Endodermal cell (in vitro differentiated cells): ENCODE results near the gene MYL7. TPM values are rescaled to one million over a fixed set of nuclear protein-coding genes. Genes with fewer than 3 reads are reported as not detected.

ENCODE experiments used
- DNase-seq: peaks from one replicate; pipeline ENCODE4 v3.0.0-alpha.2; 2017
- H3K27ac ChIP-seq: 2 replicates; pipeline ENCODE4 v1.5.1; 2013; ENCODE audit warnings: mild to moderate bottlenecking, low read depth, low read length, moderate library complexity
- H3K27me3 ChIP-seq: 2 replicates; pipeline ENCODE4 v1.6.1; 2013; ENCODE audit warnings: mild to moderate bottlenecking, low read length, moderate library complexity; ENCODE audit not compliant: insufficient read depth, control insufficient read depth, poor library complexity, severe bottlenecking
- H3K36me3 ChIP-seq: 2 replicates; pipeline ENCODE4 v1.7.0; 2013; ENCODE audit warnings: mild to moderate bottlenecking, low read length, moderate library complexity; ENCODE audit not compliant: control insufficient read depth, insufficient read depth
- H3K4me1 ChIP-seq: one replicate; pipeline ENCODE4 v1.7.0; 2013; ENCODE audit warnings: low read length; ENCODE audit not compliant: control insufficient read depth, insufficient read depth
- H3K4me3 ChIP-seq: 2 replicates; pipeline ENCODE4 v1.5.1; 2013; ENCODE audit warnings: mild to moderate bottlenecking, low read length, moderate library complexity
- H3K9ac ChIP-seq: 2 replicates; pipeline ENCODE4 v1.6.1; 2013; ENCODE audit warnings: mild to moderate bottlenecking, low read length, moderate library complexity; ENCODE audit not compliant: poor library complexity, severe bottlenecking; ENCODE audit errors: extremely low read depth
- H3K9me3 ChIP-seq: 2 replicates; pipeline ENCODE4 v1.6.1; 2013; ENCODE audit warnings: mild to moderate bottlenecking, low read length, moderate library complexity; ENCODE audit not compliant: control insufficient read depth
- H3K27ac Mint-ChIP-seq: 2 replicates; pipeline ENCODE4 v1.8.0; 2020; ENCODE audit warnings: mixed read lengths
- H3K27me3 Mint-ChIP-seq: 2 replicates; pipeline ENCODE4 v1.8.0; 2021; ENCODE audit warnings: mild to moderate bottlenecking, mixed read lengths; ENCODE audit not compliant: insufficient read depth
- H3K36me3 Mint-ChIP-seq: 2 replicates; pipeline ENCODE4 v1.8.0; 2020; ENCODE audit warnings: low read depth, mixed read lengths
- H3K4me1 Mint-ChIP-seq: 2 replicates; pipeline ENCODE4 v1.8.0; 2020; ENCODE audit warnings: mixed read lengths
- H3K4me3 Mint-ChIP-seq: 2 replicates; pipeline ENCODE4 v1.8.0; 2020; ENCODE audit warnings: mild to moderate bottlenecking, moderate library complexity, mixed read lengths
- H3K9me3 Mint-ChIP-seq: 2 replicates; pipeline ENCODE4 v1.8.0; 2020; ENCODE audit warnings: mild to moderate bottlenecking, mixed read lengths
- CTCF ChIP-seq: fragments of 200-600 bp; sonication (generic); conservative IDR thresholded peaks from 2 replicates; pipeline ENCODE4 v1.5.0; 2021; ENCODE audit warnings: antibody characterized with exemption, mild to moderate bottlenecking
- WGBS, 2 experiments: methylation state at CpG; one replicate each; pipeline versions ENCODE4 v1.1.5 to v1.1.7; 2013; ENCODE audit warnings: missing lambda C conversion rate in 2 of 2, mixed read lengths in 1 of 2; ENCODE audit not compliant: insufficient coverage in 1 of 2, insufficient read length in 1 of 2; 5-methylcytosine and 5-hydroxymethylcytosine counted together
- total RNA-seq, 2 donors: library from RNA; stranded (reverse); fragmentation: NEBNext Ultra II Directional in 1 of 2; extraction: Animal tissue kit (Norgen Biotek cat#: 25700) in 1 of 2; gene quantifications; 2 replicates in 1 of 2; 3 replicates in 1 of 2; pipeline ENCODE4 v1.2.1, GENCODE V29; 2021

The MYL7 gene
- total RNA-seq, 2 donors from 2014 or later = 115 to 120 TPM

GRCh38 chr7:44143646-44144250 lies 2.6 kb upstream of the MYL7 start:
- H3K4me3 ChIP-seq = no peak overlapping the region
- WGBS, 2 experiments = 90 to 100% methylated on average over 4 to 6 of the region's 6 CpGs
- no peaks in the 10 kb centered on the region for H3K9me3 ChIP-seq
- Mint-ChIP-seq H3K4me3 (no peak overlapping the region), H3K36me3 (no peaks in the 10 kb centered on the region), H3K4me1 (peaks cover 22% of the 10 kb centered on the region), H3K27ac (no peak overlapping the region), H3K9me3 (peaks cover 2% of the 10 kb centered on the region), H3K27me3 (peaks cover 46% of the 10 kb centered on the region)
- DNase-seq = peak; percentile 41
- no peak for TF ChIP-seq CTCF
- no peak overlapping the region for H3K9ac ChIP-seq
- no peak overlapping the region for H3K27ac ChIP-seq
- peaks cover 3% of the 10 kb centered on the region for H3K36me3 ChIP-seq
- peaks cover 20% of the 10 kb centered on the region for H3K4me1 ChIP-seq
- H3K27me3 ChIP-seq = peaks cover 25% of the 10 kb centered on the region

- Mint-ChIP-seq H3K27me3 (peaks cover 55% of the 10 kb centered on the region), H3K36me3 (no peaks in the 10 kb centered on the region), H3K4me1 (peaks cover 12% of the 10 kb centered on the region), H3K9me3 (peaks cover 2% of the 10 kb centered on the region), H3K27ac (no peak overlapping the region), H3K4me3 (no peak overlapping the region)
- no peaks in the 10 kb centered on the region for H3K9me3 ChIP-seq
- no peak overlapping the region for H3K27ac ChIP-seq
- no peak overlapping the region for H3K4me3 ChIP-seq
- H3K9ac ChIP-seq = no peak overlapping the region
- no peak for DNase-seq
- peaks cover 3% of the 10 kb centered on the region for H3K36me3 ChIP-seq
- H3K4me1 ChIP-seq = peaks cover 14% of the 10 kb centered on the region
- no peak for TF ChIP-seq CTCF
- H3K27me3 ChIP-seq = peaks cover 25% of the 10 kb centered on the region
- WGBS, 2 experiments = 95 to 96% methylated on average over 4 of the region's 4 CpGs
These were observed 896 bp upstream of the MYL7 start for GRCh38 chr7:44142028-44142427.

- no peaks in the 10 kb centered on the region for H3K36me3 Mint-ChIP-seq
- H3K9me3 ChIP-seq = no peaks in the 10 kb centered on the region
- no peak overlapping the region for H3K27ac ChIP-seq
- peaks cover 9% of the 10 kb centered on the region for H3K4me1 ChIP-seq
- 90% methylated on average over 10 of the region's 10 CpGs; no CpG with 5 or more reads in 1 of the 2 experiments for WGBS, 2 experiments
- H3K27me3 ChIP-seq = peaks cover 20% of the 10 kb centered on the region
- peaks cover 42% of the 10 kb centered on the region for H3K27me3 Mint-ChIP-seq
- DNase-seq = no peak
- peaks cover 3% of the 10 kb centered on the region for H3K36me3 ChIP-seq
- no peak overlapping the region for H3K9ac ChIP-seq
- peak overlapping the region; percentile 72 for H3K4me3 ChIP-seq
- H3K4me1 Mint-ChIP-seq = peaks cover 7% of the 10 kb centered on the region
- TF ChIP-seq CTCF = no peak
- no peak overlapping the region for H3K4me3 Mint-ChIP-seq
- no peaks in the 10 kb centered on the region for H3K9me3 Mint-ChIP-seq
- no peak overlapping the region for H3K27ac Mint-ChIP-seq
These were observed 791 bp downstream of the MYL7 start for GRCh38 chr7:44140341-44140740.
